ENCODE data around the gene DGKD. TPM values are rescaled to one million over a fixed set of nuclear protein-coding genes. Genes with fewer than 3 reads are reported as not detected.

The DGKD gene
- total RNA-seq, 2 donors from 2014 or later = 21.5 to 63.1 TPM

DNA sequence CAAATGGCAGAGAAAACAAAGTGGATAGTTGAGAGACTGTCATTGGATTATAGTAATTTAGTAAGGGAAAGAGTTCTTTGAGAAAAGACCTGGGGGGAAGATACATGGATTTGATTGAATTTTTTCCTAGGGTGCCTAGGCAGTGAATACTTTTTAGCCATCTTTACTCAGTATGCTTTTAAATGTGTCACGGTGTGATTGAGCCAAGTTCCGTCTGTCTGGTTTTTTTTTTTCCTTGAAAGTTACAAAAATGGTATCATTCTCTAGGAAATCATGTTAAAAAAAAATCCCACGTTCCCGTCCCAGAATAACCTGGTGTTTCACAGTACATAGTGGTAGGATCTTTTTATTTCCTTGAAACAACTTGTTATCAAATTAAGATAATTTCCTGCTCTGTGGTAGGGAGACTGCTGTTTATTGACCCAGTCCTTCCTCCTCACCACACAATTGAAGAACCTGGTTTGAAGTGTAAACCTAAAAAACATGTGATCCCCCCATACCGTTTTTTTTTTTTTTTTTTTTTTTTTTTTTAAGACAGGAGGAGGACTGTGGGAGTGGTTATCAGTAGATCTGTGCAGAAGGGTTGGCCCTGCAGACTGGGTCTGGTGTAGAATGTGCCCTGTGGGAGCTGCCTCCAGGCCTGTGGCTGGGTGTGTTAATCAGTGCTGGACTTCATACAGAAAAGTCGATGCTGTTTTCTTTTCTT, 55.1 kb downstream of the DGKD start:
- Histone ChIP-seq H3K4me1 (replicated peaks) (peaks cover 7% of the 10 kb centered on the region), H3K4me3 (no peak overlapping the region), H3K9me3 (no peaks in the 10 kb centered on the region), H3K36me3 (no peaks in the 10 kb centered on the region), H3K27me3 (replicated peaks; ENCODE audit: insufficient read depth) (no peaks in the 10 kb centered on the region), H3K27ac (peak overlapping the region in 1 of 2 donors; percentile 33)
- intact Hi-C loops (cut with DNase I) = loop anchor here (2.0 kb wide), 1 partner anchor 23 kb away; no protein-coding TSS in a partner anchor
- WGBS = 33% methylated on average over 6 of the region's 6 CpGs
- DNase-seq (ENCODE audit: low spot score) = no peak
- TF ChIP-seq, protein P1, sequence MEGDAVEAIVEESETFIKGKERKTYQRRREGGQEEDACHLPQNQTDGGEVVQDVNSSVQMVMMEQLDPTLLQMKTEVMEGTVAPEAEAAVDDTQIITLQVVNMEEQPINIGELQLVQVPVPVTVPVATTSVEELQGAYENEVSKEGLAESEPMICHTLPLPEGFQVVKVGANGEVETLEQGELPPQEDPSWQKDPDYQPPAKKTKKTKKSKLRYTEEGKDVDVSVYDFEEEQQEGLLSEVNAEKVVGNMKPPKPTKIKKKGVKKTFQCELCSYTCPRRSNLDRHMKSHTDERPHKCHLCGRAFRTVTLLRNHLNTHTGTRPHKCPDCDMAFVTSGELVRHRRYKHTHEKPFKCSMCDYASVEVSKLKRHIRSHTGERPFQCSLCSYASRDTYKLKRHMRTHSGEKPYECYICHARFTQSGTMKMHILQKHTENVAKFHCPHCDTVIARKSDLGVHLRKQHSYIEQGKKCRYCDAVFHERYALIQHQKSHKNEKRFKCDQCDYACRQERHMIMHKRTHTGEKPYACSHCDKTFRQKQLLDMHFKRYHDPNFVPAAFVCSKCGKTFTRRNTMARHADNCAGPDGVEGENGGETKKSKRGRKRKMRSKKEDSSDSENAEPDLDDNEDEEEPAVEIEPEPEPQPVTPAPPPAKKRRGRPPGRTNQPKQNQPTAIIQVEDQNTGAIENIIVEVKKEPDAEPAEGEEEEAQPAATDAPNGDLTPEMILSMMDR (IDR thresholded peaks at IDR 0.05) = no peak
- TF ChIP-seq POLR2A (IDR thresholded peaks at IDR 0.05) = no peak
- TF ChIP-seq POLR2AphosphoS5 (IDR thresholded peaks at IDR 0.05) = no peak

DNA sequence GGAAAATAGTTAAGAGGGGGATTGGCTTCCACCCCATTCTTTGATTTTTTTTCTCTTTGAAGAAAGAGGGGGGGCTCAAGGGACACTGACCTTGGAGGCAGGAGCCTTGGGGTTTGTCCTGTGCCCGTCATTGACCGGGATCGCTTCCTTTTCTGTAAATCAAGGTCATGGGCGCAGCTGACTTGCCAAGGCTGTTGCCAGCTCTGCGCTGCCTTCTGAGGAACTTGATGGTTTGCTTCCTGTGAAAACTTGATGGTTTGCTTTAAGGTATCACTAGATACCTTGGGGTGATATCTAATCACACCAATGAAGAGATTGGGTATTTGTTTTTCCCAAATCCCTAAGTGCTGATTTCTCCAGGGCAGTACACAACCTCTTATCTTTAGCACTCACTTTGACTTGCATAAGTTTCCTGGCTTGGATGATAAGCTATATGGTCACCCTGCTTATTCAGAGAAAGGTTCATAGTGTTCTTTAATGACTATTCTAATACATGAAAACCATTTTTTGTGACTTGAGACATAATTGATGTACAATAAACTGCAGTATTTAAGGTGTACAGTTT, 56.0 kb downstream of the DGKD start:
- H3K36me3 ChIP-seq = no peaks in the 10 kb centered on the region
- TF ChIP-seq, protein P1 (IDR thresholded peaks at IDR 0.05) = no peak
- TF ChIP-seq POLR2AphosphoS5 (IDR thresholded peaks at IDR 0.05) (no peak), POLR2A (IDR thresholded peaks at IDR 0.05) (no peak)
- H3K9me3 ChIP-seq = no peaks in the 10 kb centered on the region
- intact Hi-C loops (cut with DNase I) = no loop called here
- no peak overlapping the region for H3K4me3 ChIP-seq
- 92% methylated on average over 5 of the region's 5 CpGs for WGBS
- peak overlapping the region in 1 of 2 donors; percentile 2 for H3K27ac ChIP-seq
- H3K27me3 ChIP-seq (replicated peaks; ENCODE audit: insufficient read depth) = no peaks in the 10 kb centered on the region
- peaks cover 7% of the 10 kb centered on the region for H3K4me1 ChIP-seq (replicated peaks)
- no peak for DNase-seq (ENCODE audit: low spot score)

DNA sequence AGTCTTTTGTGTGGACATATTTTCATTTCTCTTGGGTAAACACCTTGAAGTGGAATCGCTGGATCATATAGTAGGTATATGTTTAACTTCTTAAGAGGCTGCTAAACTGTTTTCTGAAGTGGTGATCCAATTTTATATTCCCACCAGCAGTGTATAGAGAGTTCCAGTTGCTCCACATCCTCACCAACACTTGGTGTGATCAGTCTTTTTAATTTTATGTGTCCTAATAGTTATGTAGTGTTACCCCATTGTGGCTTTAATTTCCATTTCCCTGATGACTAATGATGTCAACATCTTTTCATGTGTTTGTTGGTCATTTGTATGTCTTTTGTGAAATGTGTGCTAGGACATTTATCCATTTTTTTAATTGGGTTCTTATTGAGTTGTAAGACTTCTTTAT, 56.9 kb downstream of the DGKD start:
- 93% methylated on average over 1 of the region's 1 CpG for WGBS
- H3K4me1 ChIP-seq (replicated peaks) = peaks cover 7% of the 10 kb centered on the region
- H3K4me3 ChIP-seq = no peak overlapping the region
- intact Hi-C loops (cut with DNase I) = no loop called here
- no peaks in the 10 kb centered on the region for H3K9me3 ChIP-seq
- DNase-seq (ENCODE audit: low spot score) = no peak
- no peaks in the 10 kb centered on the region for H3K27me3 ChIP-seq (replicated peaks; ENCODE audit: insufficient read depth)
- H3K36me3 ChIP-seq = no peaks in the 10 kb centered on the region
- TF ChIP-seq POLR2A (IDR thresholded peaks at IDR 0.05) (no peak), POLR2AphosphoS5 (IDR thresholded peaks at IDR 0.05) (no peak)
- TF ChIP-seq, protein P1 (IDR thresholded peaks at IDR 0.05) = no peak
- no peak overlapping the region for H3K27ac ChIP-seq

DNA sequence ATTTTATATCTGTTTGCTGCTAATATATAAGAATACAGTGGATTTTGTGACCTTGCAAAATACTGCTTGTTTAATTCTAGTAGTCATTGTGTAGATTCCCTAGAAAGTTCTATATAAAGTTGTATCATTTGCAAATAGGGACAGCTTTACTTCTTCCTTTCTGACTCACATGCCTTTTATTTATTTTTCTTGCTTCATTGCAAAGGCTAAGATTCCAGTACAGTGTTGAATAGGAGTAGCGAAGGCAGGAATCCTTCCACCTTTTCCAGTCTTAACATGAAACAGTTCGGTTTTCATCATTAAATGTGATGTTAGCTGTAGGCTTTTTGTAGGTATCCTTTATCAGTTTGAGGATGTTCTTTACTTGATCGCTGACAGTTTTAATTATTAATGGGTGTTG, 58.1 kb downstream of the DGKD start:
- Histone ChIP-seq H3K36me3 (no peaks in the 10 kb centered on the region), H3K27ac (no peak overlapping the region), H3K9me3 (no peaks in the 10 kb centered on the region), H3K4me3 (no peak overlapping the region), H3K4me1 (replicated peaks) (peaks cover 7% of the 10 kb centered on the region), H3K27me3 (replicated peaks; ENCODE audit: insufficient read depth) (no peaks in the 10 kb centered on the region)
- DNase-seq (ENCODE audit: low spot score) = no peak
- WGBS = 98% methylated on average over 3 of the region's 3 CpGs
- TF ChIP-seq, protein P1 (IDR thresholded peaks at IDR 0.05) = no peak
- TF ChIP-seq POLR2AphosphoS5 (IDR thresholded peaks at IDR 0.05) (no peak), POLR2A (IDR thresholded peaks at IDR 0.05) (no peak)
- intact Hi-C loops (cut with DNase I) = no loop called here

DNA sequence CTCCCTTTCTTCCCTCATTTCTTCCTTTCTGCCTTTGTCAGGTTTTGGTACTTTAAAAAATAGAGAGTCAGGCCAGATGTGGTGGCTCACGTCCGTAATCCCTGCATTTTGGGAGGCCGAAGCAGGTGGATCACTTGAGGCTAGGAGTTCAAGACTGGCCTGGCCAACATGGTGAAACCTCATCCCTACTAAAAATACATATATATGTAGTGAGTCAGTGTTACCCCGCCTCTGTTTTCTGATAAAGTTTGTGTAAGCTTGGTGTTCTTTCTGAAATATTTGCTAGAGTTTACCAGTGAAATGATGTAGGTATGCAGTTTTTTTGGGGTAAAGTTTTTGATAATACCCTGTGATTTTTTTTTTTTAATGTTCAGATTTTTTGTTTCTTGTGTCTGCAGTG, 58.8 kb downstream of the DGKD start:
- TF ChIP-seq, protein P1 (IDR thresholded peaks at IDR 0.05) = no peak
- TF ChIP-seq POLR2AphosphoS5 (IDR thresholded peaks at IDR 0.05) (no peak), POLR2A (IDR thresholded peaks at IDR 0.05) (no peak)
- H3K9me3 ChIP-seq = no peaks in the 10 kb centered on the region
- H3K36me3 ChIP-seq = no peaks in the 10 kb centered on the region
- H3K27me3 ChIP-seq (replicated peaks; ENCODE audit: insufficient read depth) = no peaks in the 10 kb centered on the region
- peaks cover 7% of the 10 kb centered on the region for H3K4me1 ChIP-seq (replicated peaks)
- no peak for DNase-seq (ENCODE audit: low spot score)
- 94% methylated on average over 4 of the region's 4 CpGs for WGBS
- no peak overlapping the region for H3K27ac ChIP-seq
- intact Hi-C loops (cut with DNase I) = no loop called here
- no peak overlapping the region for H3K4me3 ChIP-seq

Measured in prostate gland (tissue), 2 donors.